ENCODE measurements around the gene TIMM50.

- TF ChIP-seq CTCF (IDR thresholded peaks at IDR 0.05): no peak
- no peak for TF ChIP-seq POLR2A (IDR thresholded peaks at IDR 0.05)
Measured at GRCh38 chr19:39471756-39472536, 8.7 kb upstream of the TIMM50 start.
